Left kidney (tissue), 2 donors: ENCODE results near the gene IRF5. TPM values are rescaled to one million over a fixed set of nuclear protein-coding genes. Genes with fewer than 3 reads are reported as not detected.
"Not testable (repeated sequence)": the region's sequence is repeated elsewhere in the genome, so short reads cannot be mapped to it uniquely, and the experiment has no call there.

ENCODE experiments used
- DNase-seq: peaks from one replicate; pipeline ENCODE4 v3.0.0-alpha.2; 2013
- polyA plus RNA-seq: library from polyadenylated mRNA; unstranded; fragments of 120-200 nt; gene quantifications from one replicate; pipeline ENCODE4 v1.2.1, GENCODE V29; 2013; ENCODE audit not compliant: insufficient read length

The IRF5 gene
- polyA plus RNA-seq, 1 donor = 8.3 TPM

GRCh38 chr7:128906001-128906765 lies 31.5 kb upstream of the IRF5 start:
- no peak for DNase-seq

GRCh38 chr7:128906766-128907559 lies 30.8 kb upstream of the IRF5 start:
- no peak for DNase-seq

GRCh38 chr7:128908750-128909624 lies 28.7 kb upstream of the IRF5 start:
- no peak for DNase-seq

GRCh38 chr7:128909625-128910568 lies 27.8 kb upstream of the IRF5 start:
- DNase-seq = peak; percentile 78

GRCh38 chr7:128910569-128910945 lies 27.2 kb upstream of the IRF5 start, which contains the start of gene KCP:
Gene KCP (minus strand): TSS chr7:128910709. CDS start chr7:128910676, 33 bp downstream.
- DNase-seq = no peak

- peak; percentile 67 for DNase-seq
Measured at GRCh38 chr7:128911423-128912031, 26.2 kb upstream of the IRF5 start.

GRCh38 chr7:128912281-128912680 lies 25.4 kb upstream of the IRF5 start:
- DNase-seq = no peak

GRCh38 chr7:128912709-128913495 lies 24.8 kb upstream of the IRF5 start:
- not testable (repeated sequence) for DNase-seq

- no peak for DNase-seq
Measured at GRCh38 chr7:128913870-128914565, 23.7 kb upstream of the IRF5 start.

- DNase-seq = no peak
Measured at GRCh38 chr7:128914566-128915151, 23.1 kb upstream of the IRF5 start.

- no peak for DNase-seq
Measured at GRCh38 chr7:128915271-128915819, 22.4 kb upstream of the IRF5 start.

- DNase-seq = no peak
Measured at GRCh38 chr7:128915841-128916642, 21.7 kb upstream of the IRF5 start.

- no peak for DNase-seq
Measured at GRCh38 chr7:128916643-128916915, 21.1 kb upstream of the IRF5 start.

- DNase-seq = no peak
Measured at GRCh38 chr7:128917122-128917521, 20.6 kb upstream of the IRF5 start.

- DNase-seq = no peak
Measured at GRCh38 chr7:128918016-128918665, 19.6 kb upstream of the IRF5 start.

- DNase-seq = no peak
Measured at GRCh38 chr7:128919241-128919640, 18.5 kb upstream of the IRF5 start.
